B cell (primary cell): Measurements from ENCODE around the gene DND1. TPM values are rescaled to one million over a fixed set of nuclear protein-coding genes. Genes with fewer than 3 reads are reported as not detected.
"Not testable (repeated sequence)": the region's sequence is repeated elsewhere in the genome, so short reads cannot be mapped to it uniquely, and the experiment has no call there.

Source experiments
- ATAC-seq: fragments of 200-7000 bp; cut with Tn5 transposase; one replicate; pipeline ENCODE4 v1.10.0; 2021; ENCODE audit warnings: low read depth, mild to moderate bottlenecking, moderate number of reproducible peaks, moderate library complexity
- CTCF ChIA-PET: fragments of 350-600 bp; sonication (Branson Sonifier 250); formaldehyde crosslinking; loops from one replicate; lab custom pipeline; 2021; ENCODE audit warnings: antibody characterized with exemption, inconsistent platforms; lab: Charles Lee
- POLR2A ChIA-PET: fragments of 350-600 bp; sonication (Branson Sonifier 250); formaldehyde crosslinking; loops from one replicate; lab custom pipeline; 2021; ENCODE audit warnings: antibody characterized with exemption; lab: Charles Lee
- DNase-seq: peaks from one replicate; pipeline ENCODE4 v3.0.0; 2013
- H2AFZ ChIP-seq: 2 replicates; pipeline ENCODE4 v1.6.1; 2012; ENCODE audit warnings: mild to moderate bottlenecking, low read depth, low read length; ENCODE audit not compliant: insufficient read depth, poor library complexity, severe bottlenecking
- H3K27ac ChIP-seq, 2 donors: 1 replicate in 1 of 2; 2 replicates in 1 of 2; pipeline ENCODE4 v1.5.1; 2012 to 2013; ENCODE audit warnings: low read length in 2 of 2, mild to moderate bottlenecking in 2 of 2, moderate library complexity in 1 of 2
- H3K27me3 ChIP-seq, 4 experiments: fragments of 200-600 bp in 1 of 4; sonication (generic) in 1 of 4; replicated peaks in 1 of 4; 1 replicate in 2 of 4; 2 replicates in 2 of 4; pipeline versions ENCODE4 v1.6.1 to v1.7.0; 2013 to 2016; ENCODE audit warnings: low read length in 3 of 4, mild to moderate bottlenecking in 2 of 4, mixed read lengths in 1 of 4, moderate library complexity in 1 of 4; ENCODE audit not compliant: insufficient read depth in 4 of 4, control insufficient read depth in 3 of 4; ENCODE audit errors: control extremely low read depth in 1 of 4
- H3K36me3 ChIP-seq, 2 experiments: replicated peaks in 1 of 2; 1 replicate in 1 of 2; 2 replicates in 1 of 2; pipeline versions ENCODE4 v1.6.1 to v1.7.1; 2013; ENCODE audit warnings: low read length in 1 of 2; ENCODE audit not compliant: insufficient read depth in 2 of 2, control insufficient read depth in 1 of 2; ENCODE audit errors: control extremely low read depth in 1 of 2, extremely low read depth in 1 of 2
- H3K4me1 ChIP-seq, 2 donors: fragments of 200-600 bp in 1 of 2; sonication (generic) in 1 of 2; 1 replicate in 1 of 2; 2 replicates in 1 of 2; pipeline versions ENCODE4 v1.5.1 to v1.6.1; 2013 to 2017; ENCODE audit warnings: low read length in 2 of 2; ENCODE audit not compliant: control insufficient read depth in 2 of 2, insufficient read depth in 2 of 2
- H3K4me2 ChIP-seq: replicated peaks from 2 replicates; pipeline ENCODE3; 2012; ENCODE audit warnings: mild to moderate bottlenecking, low read depth, low read length; ENCODE audit not compliant: poor library complexity, severe bottlenecking
- H3K4me3 ChIP-seq, 5 experiments: fragments of 200-600 bp in 1 of 5; sonication (generic) in 1 of 5; 1 replicate in 3 of 5; 2 replicates in 2 of 5; pipeline versions ENCODE4 v1.5.1 to v1.7.0; 2011 to 2016; ENCODE audit warnings: low read length in 4 of 5, mild to moderate bottlenecking in 4 of 5, low read depth in 2 of 5, control low read depth in 1 of 5, moderate library complexity in 1 of 5; ENCODE audit not compliant: insufficient read depth in 1 of 5; ENCODE audit errors: control extremely low read depth in 1 of 5, extremely low read depth in 1 of 5
- H3K79me2 ChIP-seq: fragments of 200-600 bp; sonication (generic); one replicate; pipeline ENCODE4 v1.6.0; 2016; ENCODE audit warnings: low read length; ENCODE audit not compliant: control insufficient read depth, insufficient read depth
- H3K9ac ChIP-seq: fragments of 200-600 bp; sonication (generic); 2 replicates; pipeline ENCODE4 v1.6.1; 2017; ENCODE audit warnings: mild to moderate bottlenecking, low read length, moderate library complexity
- H3K9me3 ChIP-seq, 3 donors: one replicate each; pipeline versions ENCODE4 v1.6.1 to v1.7.1; 2013; ENCODE audit warnings: low read length in 2 of 3; ENCODE audit not compliant: control insufficient read depth in 2 of 3, insufficient read depth in 1 of 3; ENCODE audit errors: control extremely low read depth in 1 of 3
- H4K20me1 ChIP-seq: 2 replicates; pipeline ENCODE4 v1.6.0; 2012; ENCODE audit warnings: mild to moderate bottlenecking, low read length; ENCODE audit not compliant: insufficient read depth, control insufficient read depth, poor library complexity, severe bottlenecking
- H3K27ac Mint-ChIP-seq: one replicate; pipeline ENCODE4 v1.8.0; 2021; ENCODE audit warnings: mixed read lengths
- H3K27me3 Mint-ChIP-seq: one replicate; pipeline ENCODE4 v1.8.0; 2021; ENCODE audit warnings: mixed read lengths
- H3K4me1 Mint-ChIP-seq: one replicate; pipeline ENCODE4 v1.8.0; 2021; ENCODE audit warnings: mixed read lengths
- H3K4me3 Mint-ChIP-seq: one replicate; pipeline ENCODE4 v1.8.0; 2021; ENCODE audit warnings: mixed read lengths
- H3K9me3 Mint-ChIP-seq: one replicate; pipeline ENCODE4 v1.8.0; 2022; ENCODE audit warnings: mixed read lengths; ENCODE audit not compliant: insufficient read depth
- CTCF ChIP-seq: fragments of 200-600 bp; IDR thresholded peaks from one replicate; pipeline ENCODE4 v1.8.0; 2022; ENCODE audit warnings: antibody characterized with exemption, mild to moderate bottlenecking
- EZH2 ChIP-seq: IDR thresholded peaks from 2 replicates; pipeline ENCODE4 v1.6.1; 2012; ENCODE audit warnings: borderline replicate concordance, low read depth, mild to moderate bottlenecking, moderate library complexity, low read length; ENCODE audit not compliant: insufficient read depth, poor library complexity, severe bottlenecking
- WGBS: methylation state at CpG from one replicate; pipeline ENCODE4 v1.1.5; 2013; ENCODE audit warnings: missing lambda C conversion rate; ENCODE audit not compliant: insufficient coverage; 5-methylcytosine and 5-hydroxymethylcytosine counted together
- intact Hi-C: fragments of 100-400 bp; cut with micrococcal nuclease; formaldehyde crosslinking; loops from one replicate; pipeline ENCODE4 v1.10.0; 2022
- polyA plus RNA-seq: library from polyadenylated mRNA; depleted of rRNA; stranded (reverse); fragments of >200 nt; gene quantifications from 2 replicates; pipeline ENCODE4 v1.2.3, GENCODE V29; 2012
- total RNA-seq, 2 donors: library from RNA; stranded (reverse); fragments of 120-200 nt in 1 of 2; gene quantifications; 1 replicate in 1 of 2; 2 replicates in 1 of 2; pipeline versions ENCODE4 v1.2.3 to v1.2.4, GENCODE V29; 2013 to 2022

DND1 gene
- total and polyA plus RNA-seq, 2 donors (not counting 1 experiment from before 2014, with no cell fraction given): 3.0 to 3.6 TPM

GRCh38 chr5:140664030-140664358, 9.4 kb downstream of the DND1 start:
- Histone ChIP-seq H3K4me2 (peak overlapping the region; percentile 89), H2AFZ (peak overlapping the region; percentile 97), H3K9ac (peak overlapping the region; percentile 92), H3K36me3 (peaks cover 0 to 56% of the 10 kb centered on the region in 2 experiments), H3K27ac (peak overlapping the region; percentile 74 to 88), H3K4me1 (peaks cover 14 to 17% of the 10 kb centered on the region in 2 donors), H3K9me3 (no peaks in the 10 kb centered on the region), H3K79me2 (peaks cover 36% of the 10 kb centered on the region), H3K4me3 (peak overlapping the region; percentile 56 to 99 (median 98)), H4K20me1 (peaks cover 9% of the 10 kb centered on the region), H3K27me3 (no peaks in the 10 kb centered on the region)
- H3K27ac Mint-ChIP-seq: peak overlapping the region; percentile 98
- no peak for ATAC-seq
- H3K27me3 Mint-ChIP-seq: no peaks in the 10 kb centered on the region
- ChIA-PET POLR2A (interaction anchor here (0.8 to 2.2 kb wide), 3 partner anchors 9 to 17 kb away, joined by 3 to 19 read pairs (median 4); partner anchors contain the start of genes DND1, IK and NDUFA2), CTCF (interaction anchor here (0.8 to 1.2 kb wide), 3 partner anchors 16 to 542 kb away, joined by 3 to 5 read pairs (median 3); partner anchors contain the start of genes EIF4EBP3, IK and NDUFA2)
- peaks cover 30% of the 10 kb centered on the region for H3K4me1 Mint-ChIP-seq
- TF ChIP-seq EZH2 (no peak), CTCF (no peak)
- WGBS: 31% methylated on average over 18 of the region's 18 CpGs
- peak overlapping the region; percentile 99 for H3K4me3 Mint-ChIP-seq
- no peak for DNase-seq
- H3K9me3 Mint-ChIP-seq: no peaks in the 10 kb centered on the region
- intact Hi-C loops: loop anchor here (1.0 to 2.0 kb wide), 7 partner anchors 17 to 263 kb away; partner anchors contain the start of genes ANKHD1, APBB3, HARS1 and HARS2

GRCh38 chr5:140660371-140660770, 13.0 kb downstream of the DND1 start:
- CTCF ChIA-PET: interaction anchor here (1.1 kb wide), 1 partner anchor 13 kb away, joined by 3 read pairs; the partner anchor contains the start of genes IK and NDUFA2
- POLR2A ChIA-PET, intact Hi-C loops: not testable (repeated sequence)

More at GRCh38 chr5:140660371-140660770, 13.0 kb downstream of the DND1 start:
- ATAC-seq, H3K9me3 ChIP-seq, H3K79me2 ChIP-seq, H3K27me3 Mint-ChIP-seq, H3K4me1 ChIP-seq, H3K4me3 Mint-ChIP-seq, H3K27ac ChIP-seq, H3K9me3 Mint-ChIP-seq, H3K9ac ChIP-seq, DNase-seq, H3K4me1 Mint-ChIP-seq, H2AFZ ChIP-seq, H3K4me2 ChIP-seq, H3K27me3 ChIP-seq, H3K4me3 ChIP-seq, H3K27ac Mint-ChIP-seq, H4K20me1 ChIP-seq: not testable (repeated sequence)
- H3K36me3 ChIP-seq: peaks cover 0 to 74% of the 10 kb centered on the region in 2 experiments
- 98% methylated on average over 3 of the region's 6 CpGs for WGBS
